OCI-LY7 (cell line): Measurements from ENCODE around the gene BPGM.

ENCODE experiments used
- CTCF ChIP-seq: fragments of 200-600 bp; sonication (generic); conservative IDR thresholded peaks from 2 replicates; pipeline ENCODE4 v1.5.1; 2014; ENCODE audit warnings: mild to moderate bottlenecking, antibody characterized with exemption, low read length, moderate library complexity, mixed read lengths
- EZH2phosphoT487 ChIP-seq: fragments of 200-600 bp; sonication (generic); IDR thresholded peaks from 2 replicates; pipeline ENCODE4 v1.6.1; 2018; ENCODE audit warnings: low read depth, borderline replicate concordance, mild to moderate bottlenecking, mixed run types, antibody characterized with exemption, low read length, moderate library complexity, mixed read lengths

- TF ChIP-seq CTCF (no peak), EZH2phosphoT487 (no peak)
Observed at GRCh38 chr7:134627109-134627774, 19.4 kb upstream of the BPGM start.
